HepG2 (cell line): ENCODE results near the gene RNF222. TPM values are rescaled to one million over a fixed set of nuclear protein-coding genes. Genes with fewer than 3 reads are reported as not detected.

ENCODE experiments used
- ATAC-seq: fragments of 200-7000 bp; cut with Tn5 transposase; 3 replicates; pipeline ENCODE4 v1.9.1; 2020; ENCODE audit warnings: mild to moderate bottlenecking, moderate library complexity
- BruUV-seq: library from RNA; stranded (reverse); fragments of 400-500 nt; replicated peaks from 2 replicates; lab custom pipeline; 2021; lab: Mats Ljungman, UMichigan
- CTCF ChIA-PET: fragments of 300-600 bp; formaldehyde crosslinking; extraction: SDS; loops from one replicate; lab custom pipeline; 2021; ENCODE audit warnings: low total read pairs, inconsistent platforms, low intra/inter-chr PET ratio; lab: Yijun Ruan, JAX
- POLR2A ChIA-PET: fragments of 350-600 bp; sonication (Branson Sonifier 250); formaldehyde crosslinking; loops from one replicate; lab custom pipeline; 2020; ENCODE audit warnings: antibody characterized with exemption, inconsistent platforms; lab: Yijun Ruan, JAX
- DNase-seq: peaks from one replicate; pipeline ENCODE4 v3.0.0-alpha.2; 2015; ENCODE audit warnings: low spot score
- FAIRE-seq: peaks from 3 replicates; lab custom pipeline; 2011; peaks lifted over from hg19 to GRCh38; lab: Jason Lieb, UNC
- H2AFZ ChIP-seq: one replicate; pipeline ENCODE4 v1.6.1; 2011; ENCODE audit warnings: low read length, inconsistent platforms
- H3K27ac ChIP-seq: fragments of 300-600 bp; 3 replicates; pipeline ENCODE4 v1.8.0; 2011; ENCODE audit warnings: mixed run types, mild to moderate bottlenecking, mixed read lengths, low read length, inconsistent platforms; ENCODE audit not compliant: insufficient read depth; ENCODE audit errors: extremely low read length
- H3K27me3 ChIP-seq, 2 experiments: fragments of 200-600 bp in 1 of 2; 2 replicates in 1 of 2; 3 replicates in 1 of 2; pipeline versions ENCODE4 v1.6.0 to v1.8.0; 2011; ENCODE audit warnings: low read length in 2 of 2, mild to moderate bottlenecking in 2 of 2, moderate library complexity in 2 of 2, inconsistent platforms in 1 of 2; ENCODE audit not compliant: insufficient read depth in 2 of 2, control insufficient read depth in 1 of 2
- H3K36me3 ChIP-seq, 2 experiments: fragments of 200-600 bp in 1 of 2; replicated peaks in 1 of 2; 2 replicates in 1 of 2; 3 replicates in 1 of 2; pipeline versions ENCODE4 v1.5.1 to v1.8.0; 2011; ENCODE audit warnings: low read length in 2 of 2, inconsistent platforms in 1 of 2; ENCODE audit not compliant: insufficient read depth in 2 of 2, control insufficient read depth in 1 of 2
- H3K4me1 ChIP-seq: 2 replicates; pipeline ENCODE4 v1.5.1; 2012; ENCODE audit warnings: low read length, inconsistent platforms; ENCODE audit not compliant: insufficient read depth
- H3K4me2 ChIP-seq: 2 replicates; pipeline ENCODE4 v1.6.0; 2011; ENCODE audit warnings: low read depth, low read length, inconsistent platforms
- H3K4me3 ChIP-seq, 3 experiments: fragments of 200-600 bp in 1 of 3; sonication (generic), shearing (Covaris generic) in 1 of 3; replicated peaks in 1 of 3; 2 replicates each; pipeline ENCODE4 v1.5.1; 2011 to 2016; ENCODE audit warnings: low read length in 3 of 3, inconsistent platforms in 2 of 3, low read depth in 2 of 3, mild to moderate bottlenecking in 2 of 3, control low read depth in 1 of 3, mixed read lengths in 1 of 3; ENCODE audit not compliant: insufficient read depth in 1 of 3
- H3K79me2 ChIP-seq: one replicate; pipeline ENCODE4 v1.6.1; 2011; ENCODE audit warnings: low read length, inconsistent platforms; ENCODE audit not compliant: insufficient read depth
- H3K9ac ChIP-seq: 2 replicates; pipeline ENCODE4 v1.6.0; 2011; ENCODE audit warnings: mild to moderate bottlenecking, low read depth, low read length, inconsistent platforms; ENCODE audit not compliant: insufficient read depth
- H3K9me3 ChIP-seq: 2 replicates; pipeline ENCODE4 v1.5.1; 2012; ENCODE audit warnings: mild to moderate bottlenecking, low read length
- H4K20me1 ChIP-seq: 2 replicates; pipeline ENCODE4 v1.6.0; 2011; ENCODE audit warnings: inconsistent platforms, mild to moderate bottlenecking, low read length, moderate library complexity; ENCODE audit not compliant: insufficient read depth
- ADNP ChIP-seq: sonication (generic); formaldehyde crosslinking; IDR thresholded peaks from 2 replicates; pipeline ENCODE4 v1.4.0; 2020; ENCODE audit warnings: missing genetic modification reagents
- BRCA1 ChIP-seq: sonication (generic); formaldehyde crosslinking; IDR thresholded peaks from 2 replicates; pipeline ENCODE4 v1.4.0; 2020; ENCODE audit warnings: missing genetic modification reagents
- CHCHD3 ChIP-seq: sonication (generic); formaldehyde crosslinking; IDR thresholded peaks from 2 replicates; pipeline ENCODE4 v1.8.0; 2022; ENCODE audit warnings: mild to moderate bottlenecking, missing genetic modification reagents, moderate library complexity
- ETV6 ChIP-seq: sonication (generic); formaldehyde crosslinking; conservative IDR thresholded peaks from 2 replicates; pipeline ENCODE4 v1.4.0; 2020; ENCODE audit warnings: missing genetic modification reagents
- FOSL1 ChIP-seq: sonication (generic); formaldehyde crosslinking; IDR thresholded peaks from 2 replicates; pipeline ENCODE4 v1.9.0; 2021; ENCODE audit warnings: missing genetic modification reagents, borderline replicate concordance
- GABPA ChIP-seq, 2 experiments: IDR thresholded peaks; 2 replicates each; pipeline ENCODE4 v1.6.1; 2011 to 2016; ENCODE audit warnings: low read depth in 2 of 2, low read length in 1 of 2, missing biosample characterization in 1 of 2, missing genetic modification characterization in 1 of 2
- GMEB1 ChIP-seq: sonication (generic); formaldehyde crosslinking; IDR thresholded peaks from 2 replicates; pipeline ENCODE4 v1.5.1; 2020; ENCODE audit warnings: missing genetic modification reagents, mild to moderate bottlenecking, borderline replicate concordance
- KDM5B ChIP-seq: sonication (generic); formaldehyde crosslinking; IDR thresholded peaks from 2 replicates; pipeline ENCODE4 v1.4.0; 2020; ENCODE audit warnings: missing genetic modification reagents, mild to moderate bottlenecking, borderline replicate concordance
- MZF1 ChIP-seq: sonication (generic); formaldehyde crosslinking; IDR thresholded peaks from 2 replicates; pipeline ENCODE4 v1.8.1; 2023; ENCODE audit warnings: mild to moderate bottlenecking, missing genetic modification reagents, borderline replicate concordance
- SPEN ChIP-seq: sonication (generic); formaldehyde crosslinking; IDR thresholded peaks from 2 replicates; pipeline ENCODE4 v1.5.1; 2020; ENCODE audit warnings: low read depth, mild to moderate bottlenecking, missing genetic modification reagents
- TEF ChIP-seq: sonication (generic); formaldehyde crosslinking; IDR thresholded peaks from 2 replicates; pipeline ENCODE4 v1.5.0; 2020; ENCODE audit warnings: missing genetic modification reagents
- ZBTB25 ChIP-seq: IDR thresholded peaks from 2 replicates; pipeline ENCODE4 v1.6.1; 2018; ENCODE audit warnings: missing genetic modification reagents
- ZBTB7B ChIP-seq: sonication (generic); formaldehyde crosslinking; IDR thresholded peaks from 2 replicates; pipeline ENCODE4 v1.4.0; 2020; ENCODE audit warnings: missing genetic modification reagents
- ZHX1 ChIP-seq: sonication (generic); formaldehyde crosslinking; IDR thresholded peaks from 2 replicates; pipeline ENCODE4 v1.8.1; 2022; ENCODE audit warnings: low read depth, mild to moderate bottlenecking, missing genetic modification reagents
- ZNF10 ChIP-seq: sonication (generic); formaldehyde crosslinking; IDR thresholded peaks from 2 replicates; pipeline ENCODE4 v1.4.0; 2020; ENCODE audit warnings: mild to moderate bottlenecking, low read depth, missing genetic modification reagents, borderline replicate concordance
- ZNF296 ChIP-seq: sonication (generic); formaldehyde crosslinking; conservative IDR thresholded peaks from 2 replicates; pipeline ENCODE4 v1.5.0; 2020; ENCODE audit warnings: mild to moderate bottlenecking, missing genetic modification reagents
- ZNF557 ChIP-seq: sonication (generic); formaldehyde crosslinking; IDR thresholded peaks from 2 replicates; pipeline ENCODE4 v1.4.0; 2020; ENCODE audit warnings: missing genetic modification reagents
- ZNF788 ChIP-seq: sonication (generic); formaldehyde crosslinking; IDR thresholded peaks from 2 replicates; pipeline ENCODE4 v1.5.0; 2020; ENCODE audit warnings: mild to moderate bottlenecking, missing genetic modification reagents, borderline replicate concordance
- WGBS: methylation state at CpG from one replicate; pipeline ENCODE4 v1.1.6; 2017; ENCODE audit warnings: low lambda C conversion rate; 5-methylcytosine and 5-hydroxymethylcytosine counted together
- in situ Hi-C: cut with HindIII; loops from 2 replicates; pipeline ENCODE4 v1.10.0; 2017; ENCODE audit warnings: low pct_unique_long_range_greater_than_20kb; ENCODE audit not compliant: extremely low pct_ligation_motif_present
- intact Hi-C: fragments of 100-400 bp; cut with micrococcal nuclease; formaldehyde crosslinking; loops from one replicate; pipeline ENCODE4 v1.10.0; 2022; ENCODE audit not compliant: unreplicated experiment
- polyA plus RNA-seq, 8 experiments: library from polyadenylated mRNA; depleted of rRNA in 3 of 8; stranded (reverse) in 7 of 8; unstranded in 1 of 8; fragments of >200 nt; fragmentation: Illumina TruSeq in 4 of 8; extraction: Trizol in 4 of 8; gene quantifications; 2 replicates each; pipeline versions ENCODE4 v1.2.1 to v1.2.3, GENCODE V29; 2011 to 2016; ENCODE audit warnings: low read depth in 4 of 8, missing spikeins in 1 of 8, mixed read lengths in 1 of 8; ENCODE audit not compliant: insufficient read depth in 1 of 8
- total RNA-seq, 5 experiments: library from RNA; depleted of rRNA; stranded (reverse); fragments of >200 nt; fragmentation: Illumina TruSeq; extraction: Trizol; gene quantifications; 2 replicates each; pipeline ENCODE4 v1.2.3, GENCODE V29; 2016; ENCODE audit warnings: low read depth in 1 of 5

Gene RNF222
- total and polyA plus RNA-seq, 2 of the 13 experiments (the other 11 are each of a cell fraction or from before 2014, with no cell fraction given), result not detected

- Histone ChIP-seq H3K79me2 (no peaks in the 10 kb centered on the region), H3K9me3 (no peaks in the 10 kb centered on the region), H3K27me3 (no peaks in the 10 kb centered on the region), H3K27ac (peak overlapping the region; percentile 5), H3K9ac (0 out of 2 replicates have a peak overlapping the region, but pooled peaks have one; percentile 6), H3K4me3 (peak overlapping the region in 1 of 3 experiments; percentile 30; a peak in 1 of 6 replicates), H3K4me1 (peaks cover 70% of the 10 kb centered on the region), H4K20me1 (no peaks in the 10 kb centered on the region), H2AFZ (peak overlapping the region; percentile 42), H3K36me3 (no peaks in the 10 kb centered on the region), H3K4me2 (peak overlapping the region; percentile 56)
- in situ Hi-C loops (no loop called here), intact Hi-C loops (no loop called here)
- peak; percentile 63 for DNase-seq
- ChIA-PET POLR2A (interaction anchor here (0.7 to 0.8 kb wide), 2 partner anchors 18 to 291 kb away, joined by 3 to 6 read pairs; partner anchors contain the start of gene NDEL1), CTCF (no interaction called here)
- 8% methylated on average over 4 of the region's 4 CpGs for WGBS
- FAIRE-seq, result peak; percentile 74
- BruUV-seq, result no TSS peak
- ATAC-seq, result peak; percentile 70
- no peak for TF ChIP-seq ZNF788 (CRISPR knock-in tag)
- no peak for TF ChIP-seq ZNF296 (CRISPR knock-in tag)
- TF ChIP-seq KDM5B (CRISPR knock-in tag), result no peak
- TF ChIP-seq FOSL1 (CRISPR knock-in tag), result no peak
- no peak for TF ChIP-seq ZNF10 (CRISPR knock-in tag)
- no peak for TF ChIP-seq ZBTB7B (CRISPR knock-in tag)
- no peak for TF ChIP-seq GMEB1
- TF ChIP-seq CHCHD3, result no peak
- TF ChIP-seq ADNP (CRISPR knock-in tag), result no peak
- no peak for TF ChIP-seq ETV6 (CRISPR knock-in tag)
- TF ChIP-seq ZHX1 (CRISPR knock-in tag), result no peak
- TF ChIP-seq GABPA (IDR thresholded peaks at IDR 0.05; ENCODE audit: low read depth, low read length), result no peak
- no peak for TF ChIP-seq GABPA (CRISPR knock-in tag; IDR thresholded peaks at IDR 0.05; ENCODE audit: low read depth)
- no peak for TF ChIP-seq SPEN
- no peak for TF ChIP-seq MZF1
- no peak for TF ChIP-seq ZNF557 (CRISPR knock-in tag)
- no peak for TF ChIP-seq BRCA1 (CRISPR knock-in tag)
- TF ChIP-seq ZBTB25, result peak; percentile 81
- TF ChIP-seq TEF (CRISPR knock-in tag), result no peak
These were observed 20.2 kb upstream of the RNF222 start for GRCh38 chr17:8417806-8418205.
